ENCODE results near the gene GAL3ST2. TPM values are rescaled to one million over a fixed set of nuclear protein-coding genes. Genes with fewer than 3 reads are reported as not detected.

GAL3ST2 gene
- polyA plus RNA-seq, 1 experiment = not detected

DNA sequence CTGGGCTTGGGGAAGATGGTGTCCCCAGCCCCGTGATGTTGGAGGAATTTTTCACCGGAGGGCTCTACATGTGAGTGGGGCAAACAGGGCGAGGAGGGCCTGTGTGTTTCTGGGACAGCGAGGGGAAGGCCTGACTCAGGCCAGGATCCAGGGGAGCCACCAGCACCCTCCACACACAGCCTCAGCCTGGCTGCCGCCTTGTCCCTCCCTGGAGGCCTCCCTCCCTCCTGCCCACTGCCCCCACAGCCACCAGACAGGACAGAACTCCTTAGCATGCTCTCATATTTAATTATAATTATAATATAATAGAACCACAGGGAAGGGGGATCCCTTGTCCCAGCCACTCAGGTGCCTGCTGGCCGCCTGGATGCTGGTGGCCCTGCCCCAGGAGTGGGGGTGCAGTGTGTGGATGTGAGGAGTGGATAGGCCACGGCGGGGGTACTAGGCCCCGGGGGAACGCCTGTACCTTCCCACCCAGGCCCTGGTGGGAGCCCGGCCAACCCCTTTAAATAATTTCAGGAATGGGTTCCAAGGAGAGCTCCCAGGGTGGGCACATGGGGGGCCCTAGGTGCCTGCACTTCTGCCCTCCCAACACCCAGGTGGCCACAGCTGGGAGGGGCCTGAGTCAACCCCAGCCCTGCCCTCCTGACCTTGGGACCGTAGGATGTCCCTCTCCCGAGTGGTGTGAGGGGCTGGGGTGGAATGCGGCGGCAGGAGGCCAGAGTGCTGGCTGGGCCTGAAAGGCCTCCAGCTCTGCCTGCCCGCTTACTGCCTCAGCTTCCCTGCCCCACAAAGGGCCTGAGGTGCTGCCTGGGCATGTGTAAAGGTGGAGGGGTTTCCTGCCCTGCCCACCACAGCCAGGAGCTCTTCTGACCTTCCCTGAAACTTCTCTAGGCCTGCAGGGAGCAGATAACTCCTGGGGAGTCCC is 73.3 kb downstream of the GAL3ST2 start:
- TF ChIP-seq, protein P1, sequence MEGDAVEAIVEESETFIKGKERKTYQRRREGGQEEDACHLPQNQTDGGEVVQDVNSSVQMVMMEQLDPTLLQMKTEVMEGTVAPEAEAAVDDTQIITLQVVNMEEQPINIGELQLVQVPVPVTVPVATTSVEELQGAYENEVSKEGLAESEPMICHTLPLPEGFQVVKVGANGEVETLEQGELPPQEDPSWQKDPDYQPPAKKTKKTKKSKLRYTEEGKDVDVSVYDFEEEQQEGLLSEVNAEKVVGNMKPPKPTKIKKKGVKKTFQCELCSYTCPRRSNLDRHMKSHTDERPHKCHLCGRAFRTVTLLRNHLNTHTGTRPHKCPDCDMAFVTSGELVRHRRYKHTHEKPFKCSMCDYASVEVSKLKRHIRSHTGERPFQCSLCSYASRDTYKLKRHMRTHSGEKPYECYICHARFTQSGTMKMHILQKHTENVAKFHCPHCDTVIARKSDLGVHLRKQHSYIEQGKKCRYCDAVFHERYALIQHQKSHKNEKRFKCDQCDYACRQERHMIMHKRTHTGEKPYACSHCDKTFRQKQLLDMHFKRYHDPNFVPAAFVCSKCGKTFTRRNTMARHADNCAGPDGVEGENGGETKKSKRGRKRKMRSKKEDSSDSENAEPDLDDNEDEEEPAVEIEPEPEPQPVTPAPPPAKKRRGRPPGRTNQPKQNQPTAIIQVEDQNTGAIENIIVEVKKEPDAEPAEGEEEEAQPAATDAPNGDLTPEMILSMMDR (IDR thresholded peaks at IDR 0.05; ENCODE audit: insufficient read depth, low read depth, low read length) = no peak
- H3K27me3 ChIP-seq (ENCODE audit: control insufficient read depth, insufficient read depth, low read length) = 0 out of 2 replicates have a peak, but pooled peaks cover 2% of the 10 kb centered on the region
- no peak for DNase-seq (ENCODE audit: low read depth)
- ChIA-PET CTCF (no interaction called here), POLR2A (no interaction called here)
- H3K4me3 ChIP-seq (ENCODE audit: low read depth, low read length) = no peak overlapping the region
- no peaks in the 10 kb centered on the region for H3K36me3 ChIP-seq (ENCODE audit: control insufficient read depth, insufficient read depth, low read length)

DNA sequence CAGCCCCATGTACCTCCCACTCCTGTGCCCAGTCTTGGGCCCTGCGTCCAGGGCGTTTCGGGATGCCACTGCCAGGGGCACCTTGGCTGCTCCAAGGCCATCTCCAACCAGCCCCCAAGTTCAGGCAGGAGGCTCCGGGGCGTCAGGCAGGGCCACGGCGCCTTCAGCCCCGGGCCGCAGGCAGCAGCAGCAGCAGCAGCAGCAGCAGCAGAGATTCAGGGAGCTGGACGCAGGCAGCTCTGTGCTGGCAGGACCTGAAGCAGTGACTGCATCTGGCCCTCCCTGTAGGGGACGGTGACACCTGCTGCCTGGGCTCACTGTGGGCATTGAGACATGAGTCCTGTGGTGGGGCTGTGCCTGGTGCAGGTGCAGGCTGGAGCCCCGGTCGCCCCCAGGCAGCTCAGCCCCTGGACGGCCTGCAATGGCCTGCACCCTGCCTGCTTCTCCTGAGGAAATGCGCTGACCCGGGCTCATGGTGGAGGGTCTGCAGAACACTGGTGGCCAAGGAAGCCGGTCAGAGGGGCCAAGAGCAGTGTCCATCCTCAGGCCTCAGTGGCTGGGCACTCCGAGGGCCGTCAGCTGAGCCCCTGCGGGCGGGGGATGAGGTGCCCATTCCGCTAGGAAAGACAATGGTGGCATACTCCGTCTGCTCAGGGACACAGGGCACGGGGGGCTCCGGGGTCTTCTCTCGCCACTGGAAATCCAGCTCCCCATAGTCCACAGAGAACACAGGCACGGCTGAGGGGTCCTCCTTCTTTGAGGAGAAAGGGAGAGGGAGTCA is 74.1 kb downstream of the GAL3ST2 start:
- no peak for DNase-seq (ENCODE audit: low read depth)
- TF ChIP-seq, protein P1 (IDR thresholded peaks at IDR 0.05; ENCODE audit: insufficient read depth, low read depth, low read length) = no peak
- H3K27me3 ChIP-seq (ENCODE audit: control insufficient read depth, insufficient read depth, low read length) = no peaks in the 10 kb centered on the region
- no peaks in the 10 kb centered on the region for H3K36me3 ChIP-seq (ENCODE audit: control insufficient read depth, insufficient read depth, low read length)
- no peak overlapping the region for H3K4me3 ChIP-seq (ENCODE audit: low read depth, low read length)
- CTCF ChIA-PET = interaction anchor here (1.0 kb wide), 1 partner anchor 13 kb away, joined by 3 read pairs; no protein-coding TSS in a partner anchor
- POLR2A ChIA-PET = no interaction called here

DNA sequence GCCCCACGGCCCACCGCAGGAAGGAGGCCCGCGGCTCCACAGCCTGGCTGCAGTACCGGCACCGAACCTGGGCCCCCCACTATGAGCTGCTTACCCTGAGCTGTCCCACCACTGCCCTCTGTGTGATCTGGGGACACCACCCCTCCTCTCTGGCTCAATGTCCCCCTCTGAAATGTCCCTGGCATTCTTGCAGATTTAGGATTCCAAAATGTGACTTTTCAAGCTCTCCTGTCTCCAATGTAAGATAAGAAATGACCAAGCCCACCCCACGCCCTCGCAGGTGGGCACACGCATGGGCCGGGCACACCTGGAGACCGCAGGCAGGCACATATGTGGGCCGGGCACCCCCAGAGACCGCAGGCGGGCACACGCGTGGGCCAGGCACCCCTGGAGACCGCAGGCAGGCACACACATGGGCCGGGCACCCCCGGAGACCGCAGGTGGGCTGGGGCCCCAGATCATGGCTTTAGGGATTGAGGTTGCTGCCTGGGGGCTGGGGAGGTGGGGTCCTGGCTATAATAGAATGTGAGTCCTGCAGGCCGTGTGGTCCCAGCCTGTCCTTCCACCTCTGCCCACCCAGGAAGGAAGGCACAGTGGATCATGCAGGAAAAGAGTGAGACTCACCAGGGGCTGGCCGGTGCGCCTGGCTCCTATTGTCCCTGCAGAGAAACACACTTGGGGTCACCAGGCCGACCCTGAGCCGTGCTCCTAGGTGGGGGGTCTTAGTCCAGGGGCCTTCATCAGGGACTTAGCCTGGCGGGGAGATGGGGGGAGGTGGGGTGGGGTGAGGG is 74.9 kb downstream of the GAL3ST2 start:
- CTCF ChIA-PET = interaction anchor here (1.0 kb wide), 1 partner anchor 13 kb away, joined by 3 read pairs; no protein-coding TSS in a partner anchor
- POLR2A ChIA-PET = no interaction called here
- no peak for DNase-seq (ENCODE audit: low read depth)
- H3K27me3 ChIP-seq (ENCODE audit: control insufficient read depth, insufficient read depth, low read length) = no peaks in the 10 kb centered on the region
- H3K4me3 ChIP-seq (ENCODE audit: low read depth, low read length) = no peak overlapping the region
- no peaks in the 10 kb centered on the region for H3K36me3 ChIP-seq (ENCODE audit: control insufficient read depth, insufficient read depth, low read length)
- TF ChIP-seq, protein P1 (IDR thresholded peaks at IDR 0.05; ENCODE audit: insufficient read depth, low read depth, low read length) = no peak

DNA sequence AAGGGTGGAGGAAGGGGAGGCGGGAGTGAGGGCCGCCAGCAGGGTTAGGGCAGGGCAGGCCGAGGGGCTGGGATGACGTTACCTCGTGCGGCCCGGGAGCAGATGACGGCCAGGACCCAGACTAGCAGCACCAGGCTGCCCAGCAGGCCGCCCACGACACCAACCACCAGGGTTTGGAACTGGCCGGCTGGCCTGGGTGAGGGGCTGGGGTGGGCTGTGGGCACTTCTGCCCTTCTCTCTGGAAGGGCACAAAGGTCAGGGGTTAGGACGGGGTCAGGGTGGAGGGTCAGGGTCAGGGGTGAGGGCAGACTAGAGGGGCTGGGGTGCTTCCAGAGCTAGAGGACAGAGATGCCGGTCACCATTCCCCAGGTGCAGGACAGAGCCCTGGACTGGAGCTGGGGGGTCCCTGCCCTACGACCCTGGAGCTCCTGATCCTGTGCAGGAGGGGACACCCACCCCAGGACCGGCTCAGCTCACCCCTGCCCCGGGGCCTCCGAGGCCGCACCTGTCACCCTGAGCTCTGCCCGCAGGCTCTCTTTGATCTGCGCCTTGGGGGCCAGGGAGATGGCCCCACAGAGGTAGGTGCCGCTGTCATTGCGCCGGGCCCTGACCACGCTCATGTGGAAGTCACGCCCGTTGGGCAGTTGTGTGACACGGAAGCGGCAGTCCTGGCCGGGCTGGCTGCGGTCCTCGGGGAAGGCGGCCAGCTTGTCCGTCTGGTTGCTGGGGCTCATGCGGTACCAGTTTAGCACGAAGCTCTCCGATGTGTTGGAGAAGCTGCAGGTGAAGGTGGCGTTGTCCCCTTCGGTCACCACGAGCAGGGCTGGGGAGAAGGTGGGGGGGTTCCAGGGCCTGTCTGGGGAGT is 75.7 kb downstream of the GAL3ST2 start:
- H3K4me3 ChIP-seq (ENCODE audit: low read depth, low read length) = no peak overlapping the region
- ChIA-PET POLR2A (no interaction called here), CTCF (no interaction called here)
- H3K27me3 ChIP-seq (ENCODE audit: control insufficient read depth, insufficient read depth, low read length) = no peaks in the 10 kb centered on the region
- H3K36me3 ChIP-seq (ENCODE audit: control insufficient read depth, insufficient read depth, low read length) = no peaks in the 10 kb centered on the region
- no peak for DNase-seq (ENCODE audit: low read depth)
- TF ChIP-seq, protein P1 (IDR thresholded peaks at IDR 0.05; ENCODE audit: insufficient read depth, low read depth, low read length) = no peak

All from BJ (cell line).